NCI-H1694 treated with DMSO at 0.1 percent for 48 hours (cell line): Measurements from ENCODE around the gene PASK.

Experiments used
- DNase-seq: peaks from one replicate; lab custom pipeline; 2025; lab: John Stamatoyannopoulos, UW

PASK gene

GRCh38 chr2:241066171-241066892 lies 82.9 kb downstream of the PASK start:
- DNase-seq = no peak

- DNase-seq = no peak
Observed at GRCh38 chr2:241065355-241065803, 83.9 kb downstream of the PASK start.

GRCh38 chr2:241064802-241065354 lies 84.4 kb downstream of the PASK start:
- DNase-seq = no peak

GRCh38 chr2:241064008-241064801 lies 85.1 kb downstream of the PASK start:
- no peak for DNase-seq

GRCh38 chr2:241063587-241063986 lies 85.7 kb downstream of the PASK start:
- no peak for DNase-seq

- DNase-seq = no peak
Observed at GRCh38 chr2:241063093-241063551, 86.2 kb downstream of the PASK start.

- DNase-seq = no peak
Observed at GRCh38 chr2:241062389-241063092, 86.7 kb downstream of the PASK start.

- no peak for DNase-seq
Observed at GRCh38 chr2:241061275-241061674, 88.0 kb downstream of the PASK start.
